Activated gamma-delta T cell (primary cell): ENCODE results near the gene TXNIP.
A peak's percentile ranks its signal among the peaks of the same experiment; 100 is the strongest.

Experiments used
- DNase-seq: peaks from one replicate; lab custom pipeline; 2025; lab: John Stamatoyannopoulos, UW

Gene TXNIP

GRCh38 chr1:145985502-145986439 is 10.6 kb downstream of the TXNIP start:
- no peak for DNase-seq

GRCh38 chr1:145985129-145985501 is 11.3 kb downstream of the TXNIP start:
- no peak for DNase-seq

GRCh38 chr1:145983960-145984830 is 12.2 kb downstream of the TXNIP start:
- no peak for DNase-seq

GRCh38 chr1:145983206-145983675 is 13.1 kb downstream of the TXNIP start:
- no peak for DNase-seq

GRCh38 chr1:145982010-145982723 is 14.2 kb downstream of the TXNIP start:
- DNase-seq, result no peak

GRCh38 chr1:145980457-145980994 is 15.9 kb downstream of the TXNIP start:
- DNase-seq, result no peak

- no peak for DNase-seq
Measured at GRCh38 chr1:145979746-145980456, 16.5 kb downstream of the TXNIP start.

GRCh38 chr1:145978854-145979745 is 17.3 kb downstream of the TXNIP start:
- no peak for DNase-seq

GRCh38 chr1:145978471-145978853 is 17.9 kb downstream of the TXNIP start:
- no peak for DNase-seq

GRCh38 chr1:145977486-145978470 is 18.6 kb downstream of the TXNIP start:
- DNase-seq, result no peak

GRCh38 chr1:145977016-145977415 is 19.4 kb downstream of the TXNIP start:
- no peak for DNase-seq

- no peak for DNase-seq
Measured at GRCh38 chr1:145975216-145975615, 21.2 kb downstream of the TXNIP start.

GRCh38 chr1:145974721-145975120 is 21.7 kb downstream of the TXNIP start:
- DNase-seq, result no peak

- DNase-seq, result no peak
Measured at GRCh38 chr1:145972580-145972979, 23.8 kb downstream of the TXNIP start.

- no peak for DNase-seq
Measured at GRCh38 chr1:145967288-145967687, 29.1 kb downstream of the TXNIP start.

GRCh38 chr1:145965119-145965744 is 31.1 kb downstream of the TXNIP start:
- no peak for DNase-seq

- DNase-seq, result peak; percentile 39
Measured at GRCh38 chr1:145964328-145965118, 31.9 kb downstream of the TXNIP start, which contains the start of the genes ANKRD34A and POLR3GL. TSS of gene ANKRD34A (minus strand) at chr1:145964575. CDS start at chr1:145961759, 2,816 bp downstream. TSS of gene POLR3GL (plus strand) at chr1:145964690. CDS start at chr1:145974866, 10,176 bp downstream.
